CD4-positive, alpha-beta T cell (primary cell): Measurements from ENCODE around the gene WDR5. TPM values are rescaled to one million over a fixed set of nuclear protein-coding genes. Genes with fewer than 3 reads are reported as not detected.
A peak's percentile ranks its signal among the peaks of the same experiment; 100 is the strongest.

ENCODE experiments used
- ATAC-seq: fragments of 200-7000 bp; cut with Tn5 transposase; one replicate; pipeline ENCODE4 v1.10.0; 2022; ENCODE audit warnings: mild to moderate bottlenecking; ENCODE audit not compliant: poor library complexity
- CTCF ChIA-PET: fragments of 350-600 bp; sonication (Branson Sonifier 250); formaldehyde crosslinking; loops from one replicate; lab custom pipeline; 2021; ENCODE audit warnings: antibody characterized with exemption, inconsistent platforms; lab: Charles Lee
- POLR2A ChIA-PET: fragments of 350-600 bp; sonication (Branson Sonifier 250); formaldehyde crosslinking; loops from one replicate; lab custom pipeline; 2021; ENCODE audit warnings: antibody characterized with exemption, inconsistent platforms; lab: Charles Lee
- DNase-seq, 14 experiments: peaks; one replicate each; pipeline ENCODE4 v3.0.0-alpha.2; 2013 to 2020; ENCODE audit warnings: mixed read lengths in 2 of 14
- H3K27ac ChIP-seq, 2 donors: one replicate each; pipeline versions ENCODE4 v1.5.1 to v1.7.0; 2013; ENCODE audit warnings: low read length in 2 of 2, low read depth in 1 of 2, mild to moderate bottlenecking in 1 of 2
- H3K27me3 ChIP-seq, 2 experiments: 1 replicate in 1 of 2; 2 replicates in 1 of 2; pipeline versions ENCODE4 v1.6.1 to v1.7.0; 2013; ENCODE audit warnings: low read length in 2 of 2, control low read depth in 1 of 2, mild to moderate bottlenecking in 1 of 2, moderate library complexity in 1 of 2; ENCODE audit not compliant: insufficient read depth in 2 of 2, control insufficient read depth in 1 of 2
- H3K36me3 ChIP-seq: one replicate; pipeline ENCODE4 v1.6.1; 2013; ENCODE audit warnings: low read length, control low read depth; ENCODE audit not compliant: insufficient read depth
- H3K4me1 ChIP-seq: one replicate; pipeline ENCODE4 v1.6.1; 2013; ENCODE audit warnings: low read length, control low read depth; ENCODE audit not compliant: insufficient read depth
- H3K4me3 ChIP-seq: one replicate; pipeline ENCODE4 v1.5.1; 2013; ENCODE audit warnings: mild to moderate bottlenecking, low read length, moderate library complexity
- H3K9me3 ChIP-seq, 2 experiments: 1 replicate in 1 of 2; 2 replicates in 1 of 2; pipeline versions ENCODE4 v1.6.1 to v1.7.0; 2013; ENCODE audit warnings: low read length in 2 of 2, mild to moderate bottlenecking in 2 of 2, control low read depth in 1 of 2, moderate library complexity in 1 of 2; ENCODE audit not compliant: control insufficient read depth in 1 of 2, insufficient read depth in 1 of 2
- H3K27ac Mint-ChIP-seq: one replicate; pipeline ENCODE4 v1.8.0; 2020; ENCODE audit warnings: mixed read lengths
- H3K27me3 Mint-ChIP-seq: one replicate; pipeline ENCODE4 v1.8.0; 2021; ENCODE audit warnings: mixed read lengths
- H3K36me3 Mint-ChIP-seq: one replicate; pipeline ENCODE4 v1.8.0; 2021; ENCODE audit warnings: low read depth, mixed read lengths
- H3K4me1 Mint-ChIP-seq: one replicate; pipeline ENCODE4 v1.8.0; 2021; ENCODE audit warnings: low read depth, mixed read lengths
- H3K4me3 Mint-ChIP-seq: one replicate; pipeline ENCODE4 v1.8.0; 2020; ENCODE audit warnings: mild to moderate bottlenecking, mixed read lengths
- H3K9me3 Mint-ChIP-seq: one replicate; pipeline ENCODE4 v1.8.0; 2020; ENCODE audit warnings: mixed read lengths
- intact Hi-C, 2 experiments: fragments of 100-400 bp; cut with DNase I in 1 of 2; cut with micrococcal nuclease in 1 of 2; formaldehyde crosslinking; loops; one replicate each; pipeline versions ENCODE4 v1.15.1 to v1.9.0; 2023 to 2025; cut with DNase I, micrococcal nuclease
- total RNA-seq, 174 experiments: library from RNA in 2 of 174; stranded (reverse) in 2 of 174; gene quantifications; one replicate each; pipeline ENCODE4 v1.2.3 and lab custom pipeline; 2021 to 2026
- TF ChIP-seq, protein P1 (sequence below): fragments of 200-600 bp; IDR thresholded peaks from one replicate; pipeline ENCODE4 v1.8.0; 2022; ENCODE audit warnings: antibody characterized with exemption, mild to moderate bottlenecking

The WDR5 gene
- total RNA-seq, 2 experiments from 2014 or later, result 14.9 to 16.9 TPM

DNA sequence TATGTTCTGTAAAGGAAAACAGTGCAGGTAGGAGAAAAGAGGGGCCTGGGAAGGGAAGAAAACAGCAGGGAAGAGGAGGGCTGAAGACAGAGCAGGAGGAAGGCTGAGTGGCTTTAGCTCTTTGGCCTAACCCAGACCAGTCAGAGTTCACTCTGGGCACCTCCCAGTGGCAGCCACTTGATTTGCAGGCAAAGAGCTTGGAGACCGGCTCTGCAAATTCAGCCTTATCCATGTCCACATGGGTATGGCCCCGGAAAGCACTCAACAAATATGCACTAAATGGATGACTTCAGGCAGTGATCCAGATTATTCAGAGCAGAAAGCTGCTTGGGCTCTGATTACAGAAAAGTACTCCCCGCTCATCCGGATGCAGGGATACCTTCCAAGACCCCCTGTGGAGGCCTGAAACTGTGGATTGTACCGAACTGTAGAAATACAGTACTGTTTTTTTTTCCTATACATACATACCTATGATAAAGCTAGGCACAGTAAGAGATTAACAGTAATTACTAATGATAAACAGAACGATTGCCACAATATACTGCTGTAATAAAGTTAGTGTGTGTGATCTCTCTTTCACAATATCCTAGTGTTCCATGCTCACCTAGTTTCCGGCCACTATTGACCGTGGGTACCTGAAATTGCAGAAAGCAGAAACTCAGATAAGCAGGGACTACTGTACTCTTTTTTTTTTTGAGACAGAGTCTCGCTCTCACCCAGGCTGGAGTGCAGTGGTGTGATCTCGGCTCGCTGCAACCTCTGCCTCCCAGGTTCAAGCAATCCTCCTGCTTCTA, 33.1 kb downstream of the WDR5 start:
- no peak overlapping the region for H3K4me3 ChIP-seq
- ChIA-PET POLR2A (no interaction called here), CTCF (no interaction called here)
- H3K9me3 ChIP-seq, result peaks cover 0 to 4% of the 10 kb centered on the region in 2 experiments
- H3K36me3 ChIP-seq, result no peaks in the 10 kb centered on the region
- TF ChIP-seq, protein P1, sequence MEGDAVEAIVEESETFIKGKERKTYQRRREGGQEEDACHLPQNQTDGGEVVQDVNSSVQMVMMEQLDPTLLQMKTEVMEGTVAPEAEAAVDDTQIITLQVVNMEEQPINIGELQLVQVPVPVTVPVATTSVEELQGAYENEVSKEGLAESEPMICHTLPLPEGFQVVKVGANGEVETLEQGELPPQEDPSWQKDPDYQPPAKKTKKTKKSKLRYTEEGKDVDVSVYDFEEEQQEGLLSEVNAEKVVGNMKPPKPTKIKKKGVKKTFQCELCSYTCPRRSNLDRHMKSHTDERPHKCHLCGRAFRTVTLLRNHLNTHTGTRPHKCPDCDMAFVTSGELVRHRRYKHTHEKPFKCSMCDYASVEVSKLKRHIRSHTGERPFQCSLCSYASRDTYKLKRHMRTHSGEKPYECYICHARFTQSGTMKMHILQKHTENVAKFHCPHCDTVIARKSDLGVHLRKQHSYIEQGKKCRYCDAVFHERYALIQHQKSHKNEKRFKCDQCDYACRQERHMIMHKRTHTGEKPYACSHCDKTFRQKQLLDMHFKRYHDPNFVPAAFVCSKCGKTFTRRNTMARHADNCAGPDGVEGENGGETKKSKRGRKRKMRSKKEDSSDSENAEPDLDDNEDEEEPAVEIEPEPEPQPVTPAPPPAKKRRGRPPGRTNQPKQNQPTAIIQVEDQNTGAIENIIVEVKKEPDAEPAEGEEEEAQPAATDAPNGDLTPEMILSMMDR, result no peak
- no peak for DNase-seq
- H3K9me3 Mint-ChIP-seq, result no peaks in the 10 kb centered on the region
- no peaks in the 10 kb centered on the region for H3K27me3 ChIP-seq
- H3K36me3 Mint-ChIP-seq, result no peaks in the 10 kb centered on the region
- H3K4me1 ChIP-seq, result peaks cover 5% of the 10 kb centered on the region
- ATAC-seq, result no peak
- no peak overlapping the region for H3K27ac ChIP-seq
- H3K4me3 Mint-ChIP-seq, result no peak overlapping the region
- peaks cover 4% of the 10 kb centered on the region for H3K4me1 Mint-ChIP-seq
- intact Hi-C loops, result loop anchor here in 1 of 2 experiments (10.0 kb wide), 2 partner anchors 476 to 1336 kb away; partner anchors contain the start of genes COL5A1 and MRPS2
- no peak overlapping the region for H3K27ac Mint-ChIP-seq
- H3K27me3 Mint-ChIP-seq, result no peaks in the 10 kb centered on the region

DNA sequence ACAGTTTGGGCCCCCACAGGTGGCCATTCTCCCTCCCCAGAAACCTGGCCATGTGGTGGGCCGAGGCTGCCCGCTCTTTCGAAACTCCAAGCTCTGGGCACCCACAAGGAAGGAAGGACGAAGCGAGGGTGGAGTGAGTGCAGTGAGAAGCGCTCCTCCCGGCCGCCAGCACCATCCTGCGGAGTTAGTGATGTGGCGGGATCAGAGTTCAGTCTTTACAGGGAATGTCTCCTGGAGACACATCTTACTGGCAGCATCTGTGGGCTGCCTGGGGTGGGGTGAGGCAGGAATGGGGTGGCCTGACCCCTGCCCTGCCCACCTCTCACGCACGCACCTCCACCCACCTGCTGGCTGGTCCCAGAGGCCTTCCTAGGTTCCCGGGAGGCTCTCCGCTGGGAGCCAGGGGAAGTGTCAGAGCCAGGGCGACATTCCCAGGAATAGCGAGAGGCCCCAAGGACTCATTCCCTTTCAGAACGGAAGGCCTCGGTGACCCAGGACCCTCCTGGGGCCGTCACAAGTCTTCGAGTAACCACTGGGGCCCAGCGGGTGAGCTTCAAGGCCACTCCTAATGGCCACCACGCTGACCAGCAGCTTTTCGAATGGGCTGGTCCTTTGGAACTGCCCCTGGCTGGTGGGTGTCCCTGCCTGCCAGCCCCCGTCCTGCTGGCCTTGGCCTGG, 34.0 kb downstream of the WDR5 start:
- H3K36me3 ChIP-seq, result no peaks in the 10 kb centered on the region
- Mint-ChIP-seq H3K36me3 (no peaks in the 10 kb centered on the region), H3K27me3 (no peaks in the 10 kb centered on the region), H3K4me3 (no peak overlapping the region), H3K4me1 (peaks cover 4% of the 10 kb centered on the region), H3K27ac (no peak overlapping the region), H3K9me3 (no peaks in the 10 kb centered on the region)
- no peaks in the 10 kb centered on the region for H3K27me3 ChIP-seq
- TF ChIP-seq, protein P1, result no peak
- intact Hi-C loops, result loop anchor here (1.0 to 10.0 kb wide), 7 partner anchors 47 to 1335 kb away; partner anchors contain the start of genes COL5A1 (in 1 of the 2) and MRPS2 (in 1 of the 2)
- peaks cover 0 to 4% of the 10 kb centered on the region in 2 experiments for H3K9me3 ChIP-seq
- ChIA-PET CTCF (interaction anchor here (1.1 to 1.8 kb wide), 3 partner anchors 34 to 273 kb away, joined by 4 to 16 read pairs (median 4); partner anchors contain the start of gene WDR5), POLR2A (interaction anchor here (1.3 kb wide), 1 partner anchor 273 kb away, joined by 6 read pairs; no protein-coding TSS in a partner anchor)
- DNase-seq (no peak), ATAC-seq (no peak)
- no peak overlapping the region for H3K4me3 ChIP-seq
- H3K4me1 ChIP-seq, result peaks cover 3% of the 10 kb centered on the region
- no peak overlapping the region for H3K27ac ChIP-seq

DNA sequence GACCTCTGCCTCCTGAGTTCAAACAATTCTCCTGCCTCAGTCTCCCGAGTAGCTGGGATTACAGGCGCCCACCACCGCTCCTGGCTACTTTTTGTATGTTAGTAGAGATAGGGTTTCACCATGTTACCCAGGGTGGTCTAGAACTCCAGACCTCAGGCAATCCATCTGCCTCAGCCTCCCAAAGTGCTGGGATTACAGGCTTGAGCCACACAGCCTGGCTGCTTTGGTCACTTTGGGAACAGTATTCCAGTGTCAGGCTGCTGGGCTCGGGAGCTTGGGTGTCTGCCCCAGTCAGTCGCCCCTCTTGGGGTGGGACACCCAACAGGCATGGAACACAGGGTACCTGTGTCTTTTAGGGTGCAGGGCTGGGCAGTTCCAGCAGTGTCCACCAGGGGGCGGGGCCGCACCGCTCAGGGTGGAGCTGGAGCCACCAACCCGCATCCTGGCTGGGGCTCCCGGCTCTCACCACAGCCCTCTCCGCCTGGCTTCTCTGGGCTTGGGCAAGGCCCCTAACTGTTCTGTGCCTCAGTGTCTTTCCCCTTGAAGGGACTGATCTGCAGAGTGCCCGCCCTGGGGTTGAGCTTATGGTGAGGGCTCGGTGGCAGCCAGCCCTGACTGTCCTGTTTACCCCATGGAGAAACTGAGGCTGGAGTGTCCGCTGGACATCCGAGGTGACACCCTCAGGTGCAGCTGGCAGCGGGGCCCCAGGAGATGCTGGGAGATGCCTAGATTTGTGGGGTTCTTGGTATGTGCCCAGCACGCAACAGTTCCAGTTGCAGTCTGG, 34.8 kb downstream of the WDR5 start:
- no peak overlapping the region for H3K27ac Mint-ChIP-seq
- no peaks in the 10 kb centered on the region for H3K36me3 ChIP-seq
- peaks cover 0 to 4% of the 10 kb centered on the region in 2 experiments for H3K9me3 ChIP-seq
- TF ChIP-seq, protein P1, result no peak
- peaks cover 3% of the 10 kb centered on the region for H3K4me1 ChIP-seq
- ATAC-seq, result no peak
- ChIA-PET CTCF (interaction anchor here (0.6 to 1.8 kb wide), 10 partner anchors 35 to 395 kb away, joined by 3 to 16 read pairs (median 4); partner anchors contain the start of gene WDR5), POLR2A (interaction anchor here (0.6 to 1.3 kb wide), 3 partner anchors 36 to 1931 kb away, joined by 3 to 6 read pairs (median 4); no protein-coding TSS in a partner anchor)
- no peaks in the 10 kb centered on the region for H3K36me3 Mint-ChIP-seq
- H3K9me3 Mint-ChIP-seq, result no peaks in the 10 kb centered on the region
- H3K27me3 ChIP-seq, result no peaks in the 10 kb centered on the region
- H3K27me3 Mint-ChIP-seq, result no peaks in the 10 kb centered on the region
- intact Hi-C loops, result loop anchor here (1.0 to 10.0 kb wide), 5 partner anchors 46 to 1242 kb away; no protein-coding TSS in a partner anchor
- no peak overlapping the region for H3K4me3 Mint-ChIP-seq
- peak in 2 of 14 experiments; percentile 29 to 45 for DNase-seq
- no peak overlapping the region for H3K4me3 ChIP-seq
- H3K4me1 Mint-ChIP-seq, result peaks cover under 1% of the 10 kb centered on the region
- H3K27ac ChIP-seq, result no peak overlapping the region
